HG02840 (cell line): ENCODE results near the gene FBXL3.

ENCODE experiments used
- ATAC-seq: cut with Tn5 transposase; IDR thresholded peaks from one replicate; pipeline ENCODE4 v1.9.1; 2021; ENCODE audit warnings: mild to moderate bottlenecking, moderate library complexity, moderate number of reproducible peaks; ENCODE audit not compliant: unreplicated experiment, low FRiP score

Gene FBXL3

GRCh38 chr13:77026861-77027621 is at the start of gene FBXL3:
Gene FBXL3, minus strand, starts transcription at chr13:77027159. Its CDS starts 5,299 bp downstream, at chr13:77021860.
- ATAC-seq: peak; percentile 66

GRCh38 chr13:77067519-77067918 is 40.6 kb upstream of the FBXL3 start:
- no peak for ATAC-seq

DNA sequence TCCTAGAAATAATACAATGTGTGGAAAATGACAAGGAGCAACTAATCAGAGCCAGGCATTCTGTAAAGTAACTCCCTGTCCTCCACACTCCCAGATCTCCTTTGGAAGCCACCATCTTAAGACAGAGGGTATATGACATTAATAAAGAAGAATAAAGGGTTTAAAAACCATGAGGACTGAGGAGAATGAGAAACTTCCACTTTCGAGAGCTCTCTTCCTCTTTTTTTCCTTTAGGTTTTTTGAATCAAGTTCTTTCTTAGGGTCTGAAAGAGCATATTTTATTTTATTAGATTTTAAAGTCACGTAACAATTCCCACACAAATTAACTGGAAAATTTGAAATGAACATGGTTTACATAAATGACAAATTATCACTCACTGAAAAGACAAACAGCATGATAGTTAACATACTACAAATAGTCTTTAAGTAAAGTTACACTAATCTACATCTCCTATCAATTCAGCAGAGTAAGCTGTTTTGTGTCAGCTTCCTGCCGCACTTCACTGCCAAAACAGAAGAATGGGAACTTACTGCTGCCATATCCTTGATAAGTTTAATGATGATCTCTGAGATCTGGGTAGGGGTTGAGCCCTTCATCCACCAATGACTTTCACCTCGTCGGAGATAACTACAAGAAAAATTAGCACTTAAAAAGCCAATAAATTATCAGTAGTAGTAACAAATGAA is 38.6 kb upstream of the FBXL3 start:
- ATAC-seq: no peak

GRCh38 chr13:77062097-77062496 is 35.1 kb upstream of the FBXL3 start:
- ATAC-seq: no peak

- no peak for ATAC-seq
These were observed 34.4 kb upstream of the FBXL3 start for GRCh38 chr13:77061362-77061761.

GRCh38 chr13:77056886-77057285 is 29.9 kb upstream of the FBXL3 start:
- ATAC-seq: no peak

- ATAC-seq: no peak
These were observed 29.4 kb upstream of the FBXL3 start for GRCh38 chr13:77056382-77056781.

GRCh38 chr13:77055158-77055557 is 28.2 kb upstream of the FBXL3 start:
- ATAC-seq: no peak

- ATAC-seq: no peak
These were observed 26.2 kb upstream of the FBXL3 start for GRCh38 chr13:77053192-77053591.

GRCh38 chr13:77048681-77049080 is 21.7 kb upstream of the FBXL3 start:
- ATAC-seq: no peak

- no peak for ATAC-seq
These were observed 20.8 kb upstream of the FBXL3 start for GRCh38 chr13:77047649-77048343.

DNA sequence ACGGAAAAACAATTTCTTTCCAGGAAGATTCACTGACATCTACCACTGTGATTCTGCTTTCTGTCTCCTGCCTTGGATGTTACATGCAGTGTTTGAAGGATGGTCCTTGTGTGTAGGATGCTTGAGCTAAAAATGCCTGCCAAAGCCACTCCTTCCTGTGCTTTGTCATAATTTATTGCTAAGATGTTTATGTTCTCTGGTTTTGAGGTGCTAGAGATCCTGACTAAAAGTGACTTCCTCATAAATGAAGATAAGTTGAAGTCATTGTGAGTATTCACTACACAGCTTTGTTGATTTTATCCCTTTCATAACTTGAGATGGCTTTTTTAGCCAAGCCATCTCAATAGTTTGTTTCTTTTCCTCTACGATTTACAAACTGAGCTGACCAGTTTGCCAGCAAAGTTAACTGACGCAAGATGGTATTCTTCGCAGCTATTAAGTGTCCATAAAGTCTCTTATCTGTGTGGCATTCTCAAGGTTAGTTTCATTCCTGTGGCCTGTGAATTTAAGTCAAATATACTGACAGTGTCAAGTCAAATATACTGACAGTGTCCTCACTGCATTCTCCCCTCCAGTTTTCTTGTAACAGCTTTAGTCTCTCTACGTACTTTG is 15.7 kb upstream of the FBXL3 start:
- no peak for ATAC-seq

GRCh38 chr13:77040835-77041234 is 13.9 kb upstream of the FBXL3 start:
- ATAC-seq: no peak

DNA sequence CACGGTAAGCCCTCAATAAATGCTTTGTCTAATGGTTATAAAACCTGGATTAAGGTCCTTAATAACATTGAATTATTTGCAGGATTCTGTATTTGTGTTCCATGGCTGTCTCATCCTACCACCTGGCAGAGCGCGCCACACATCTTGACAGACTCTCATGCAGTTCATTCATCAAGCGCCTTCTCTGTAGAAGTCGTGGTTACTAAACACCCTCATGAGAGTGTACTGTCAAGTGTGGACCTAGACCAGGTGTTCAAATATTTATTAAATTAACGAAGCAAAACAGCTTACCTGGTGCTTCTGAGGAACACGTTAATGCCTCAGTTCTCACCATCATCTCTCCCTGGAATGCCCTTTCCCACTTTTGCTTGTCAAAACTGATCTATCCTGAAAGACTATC is 13.1 kb upstream of the FBXL3 start:
- ATAC-seq: no peak

DNA sequence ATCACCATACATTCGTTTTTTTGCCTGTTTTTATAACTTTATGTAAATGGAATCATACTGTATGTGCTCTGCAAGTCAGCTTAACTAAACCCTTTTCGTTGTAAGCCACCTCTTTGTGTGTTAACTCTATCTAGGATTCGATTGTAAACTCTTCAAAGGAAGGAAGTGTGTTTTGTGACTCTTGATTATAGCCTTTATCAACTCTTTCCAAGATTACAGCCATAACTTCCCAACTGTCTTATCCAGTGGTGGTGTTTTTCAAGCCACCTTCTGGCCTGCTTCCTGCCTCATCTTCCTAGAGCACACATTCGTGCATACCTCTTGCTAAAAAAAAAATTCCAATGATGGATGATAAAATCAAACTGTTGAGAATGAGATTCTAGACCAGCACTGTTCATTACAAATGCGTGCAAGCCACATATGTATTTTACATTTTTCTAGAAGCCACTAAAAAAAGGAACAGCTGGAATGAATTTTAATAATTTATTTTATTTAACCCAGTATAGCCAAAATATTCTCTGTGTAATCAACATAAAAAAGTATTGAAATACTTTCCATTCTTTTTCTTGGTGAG is 12.0 kb upstream of the FBXL3 start:
- ATAC-seq: no peak

- ATAC-seq: no peak
These were observed 9.3 kb upstream of the FBXL3 start for GRCh38 chr13:77036279-77036678.

- ATAC-seq: no peak
These were observed 7.9 kb upstream of the FBXL3 start for GRCh38 chr13:77034881-77035280.

- ATAC-seq: no peak
These were observed 6.9 kb upstream of the FBXL3 start for GRCh38 chr13:77033717-77034302.

- no peak for ATAC-seq
These were observed 4.8 kb upstream of the FBXL3 start for GRCh38 chr13:77031656-77032243.

DNA sequence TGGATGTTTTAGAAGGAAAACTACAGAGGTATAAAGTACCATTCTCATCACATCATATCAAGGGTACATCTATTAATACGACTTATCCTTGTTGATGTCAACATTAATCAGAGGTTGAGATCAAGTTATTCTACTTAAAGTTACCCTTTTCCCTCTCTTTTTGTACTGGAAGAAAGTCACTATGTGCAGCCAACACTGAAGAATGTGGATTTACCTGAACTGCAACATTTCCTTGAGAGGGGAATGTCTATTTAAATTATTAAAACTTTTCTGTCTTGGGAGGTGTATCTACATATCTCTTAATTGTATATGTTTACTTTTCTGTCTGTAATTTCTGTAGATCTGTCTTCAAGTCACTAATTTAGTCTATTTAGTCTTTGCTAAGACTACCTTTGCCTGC is 2.5 kb upstream of the FBXL3 start:
- ATAC-seq: no peak
